Stimulated activated CD8-positive, alpha-beta memory T cell treated with anti-CD3 and anti-CD28 coated beads, Interleukin-15, amount 100 ng/mL, for 24 hours (primary cell): ENCODE results near the gene SINHCAF.
"Not testable (repeated sequence)": the region's sequence is repeated elsewhere in the genome, so short reads cannot be mapped to it uniquely, and the experiment has no call there.

Source experiments
- DNase-seq: peaks from one replicate; pipeline ENCODE4 v3.0.0-alpha.2; 2020; ENCODE audit warnings: low read depth

SINHCAF gene, protein sequence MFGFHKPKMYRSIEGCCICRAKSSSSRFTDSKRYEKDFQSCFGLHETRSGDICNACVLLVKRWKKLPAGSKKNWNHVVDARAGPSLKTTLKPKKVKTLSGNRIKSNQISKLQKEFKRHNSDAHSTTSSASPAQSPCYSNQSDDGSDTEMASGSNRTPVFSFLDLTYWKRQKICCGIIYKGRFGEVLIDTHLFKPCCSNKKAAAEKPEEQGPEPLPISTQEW

GRCh38 chr12:31325877-31326631 lies at the start of gene SINHCAF:
Gene SINHCAF, minus strand, starts transcription at chr12:31326150. Its CDS starts 27,946 bp downstream, at chr12:31298204.
- peak; percentile 98 for DNase-seq

DNA sequence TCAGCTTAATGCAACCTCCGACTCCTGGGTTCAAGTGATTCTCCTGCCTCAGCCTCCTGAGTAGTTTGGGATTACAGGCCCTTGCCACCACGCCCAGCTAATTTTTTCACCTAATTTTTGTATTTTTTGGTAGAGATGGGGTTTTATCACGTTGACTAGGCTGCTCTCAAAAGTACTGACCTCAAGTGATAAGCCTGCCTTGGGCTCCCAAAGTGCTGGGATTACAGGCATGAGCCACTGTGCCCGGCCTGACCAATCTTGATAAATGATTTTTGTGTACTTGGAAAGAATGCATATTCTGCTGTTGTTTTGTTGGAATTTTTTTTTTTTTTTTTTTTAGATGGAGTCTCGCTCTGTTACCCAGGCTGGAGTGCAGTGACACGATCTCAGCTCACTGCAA lies 49.5 kb upstream of the SINHCAF start:
- not testable (repeated sequence) for DNase-seq

- no peak for DNase-seq
These were observed 45.3 kb upstream of the SINHCAF start for GRCh38 chr12:31371256-31371620.

- DNase-seq: no peak
These were observed 44.7 kb upstream of the SINHCAF start for GRCh38 chr12:31370531-31371255.

GRCh38 chr12:31369712-31370521 lies 44.0 kb upstream of the SINHCAF start:
- DNase-seq: no peak

GRCh38 chr12:31368666-31369361 lies 42.9 kb upstream of the SINHCAF start:
- no peak for DNase-seq

- DNase-seq: no peak
These were observed 40.2 kb upstream of the SINHCAF start for GRCh38 chr12:31366104-31366621.

DNA sequence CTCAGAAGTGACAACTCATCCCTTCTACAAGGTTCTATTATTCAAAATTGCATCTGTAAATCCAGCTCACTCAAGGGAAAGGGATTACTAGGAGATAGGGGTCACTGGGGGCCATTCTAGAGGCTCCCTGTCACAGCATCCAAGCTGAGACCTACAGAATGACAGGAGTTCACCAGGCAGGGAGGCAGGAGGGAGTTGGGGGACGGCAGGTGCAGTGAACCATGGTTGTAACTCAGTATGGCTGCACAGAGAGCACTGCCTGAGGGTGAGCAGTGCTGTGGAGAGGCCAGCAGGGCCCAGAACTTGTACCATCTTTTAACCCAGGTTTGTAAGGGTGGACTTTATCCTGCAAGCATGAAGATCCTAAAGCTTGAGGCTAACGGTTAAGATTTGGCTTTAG lies 37.9 kb upstream of the SINHCAF start:
- DNase-seq: no peak

DNA sequence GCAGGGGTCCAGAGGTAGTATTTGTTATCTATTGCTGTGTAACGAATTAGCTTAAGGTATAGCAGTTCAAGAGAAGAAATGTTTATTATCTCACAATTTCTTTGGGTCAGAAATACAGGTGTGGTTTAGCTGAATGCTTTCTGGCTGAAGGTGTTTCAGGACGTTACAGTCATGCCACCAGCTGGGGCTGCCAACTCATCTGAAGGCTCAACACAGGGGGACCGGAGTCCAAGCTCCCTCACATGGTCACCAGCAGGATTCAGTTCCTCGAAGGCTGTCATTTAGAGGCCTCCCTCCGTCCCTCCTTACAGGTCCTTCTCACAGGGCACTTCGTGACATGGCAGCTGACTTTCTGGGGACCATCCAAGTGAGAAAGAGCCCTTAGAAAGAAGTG lies 37.5 kb upstream of the SINHCAF start:
- DNase-seq: no peak

DNA sequence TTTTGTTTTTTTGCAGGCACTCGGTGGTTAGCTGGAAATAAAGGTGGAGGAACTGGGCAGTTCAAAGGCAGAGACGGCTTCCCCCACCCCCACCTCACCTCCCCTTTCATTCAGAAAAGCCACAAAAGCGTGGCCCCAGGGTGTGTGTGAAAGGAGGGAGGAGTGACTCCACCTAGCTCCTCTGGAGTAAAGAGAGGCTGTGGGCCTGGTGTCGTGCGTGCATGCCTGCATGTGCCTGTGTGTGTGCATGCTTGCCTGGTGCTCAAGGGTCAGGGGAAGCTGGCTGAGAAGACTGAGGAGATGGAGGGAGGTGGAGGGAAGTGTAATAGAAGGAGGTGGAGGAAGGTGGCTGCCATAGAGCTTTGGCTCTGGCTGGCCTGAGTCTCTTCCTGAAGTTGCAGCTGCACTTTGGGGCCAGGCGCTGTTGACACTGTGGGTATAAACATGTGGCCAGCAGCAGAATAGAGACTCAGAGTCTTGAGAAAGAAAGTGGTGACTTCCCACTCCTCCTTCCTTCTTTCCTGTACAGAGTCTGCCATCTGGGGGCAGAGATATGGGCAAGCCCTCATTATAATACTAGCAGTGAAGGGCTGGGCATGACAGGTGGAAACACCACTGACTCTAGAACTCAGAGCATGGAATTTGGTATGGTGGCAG lies 36.9 kb upstream of the SINHCAF start:
- DNase-seq: no peak

DNA sequence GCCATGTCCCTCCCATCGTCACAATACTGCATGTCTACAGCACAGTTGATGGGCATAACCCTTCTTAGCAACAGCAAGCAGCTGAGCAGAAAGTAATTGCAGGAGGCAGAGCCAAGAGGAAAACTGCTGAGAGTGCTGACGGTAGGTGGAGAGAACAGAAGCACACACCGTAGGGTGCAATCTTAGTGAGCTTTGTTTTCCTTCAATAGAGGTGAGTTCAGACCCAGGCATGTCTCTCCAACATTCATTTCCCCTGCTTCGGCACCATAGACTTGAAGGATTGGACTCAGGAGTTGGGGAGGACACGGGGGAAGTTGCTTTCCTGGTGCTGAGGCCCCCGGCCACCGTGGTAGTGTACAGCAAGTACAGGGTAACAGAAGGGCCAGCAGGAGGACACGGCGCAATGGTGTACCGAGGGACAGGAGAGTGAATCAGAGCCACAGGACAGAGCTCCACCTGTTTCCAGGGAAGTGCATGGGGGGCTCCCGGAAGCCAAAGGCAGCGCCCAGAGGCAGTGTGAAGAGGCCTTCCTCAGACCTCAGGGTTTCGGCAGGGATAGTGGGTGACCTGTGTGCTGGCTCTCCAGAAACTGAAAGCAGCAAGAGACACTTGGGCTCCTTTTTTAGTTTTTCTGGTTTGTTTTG lies 36.3 kb upstream of the SINHCAF start:
- DNase-seq: no peak

- DNase-seq: no peak
These were observed 35.8 kb upstream of the SINHCAF start for GRCh38 chr12:31361730-31362114.

DNA sequence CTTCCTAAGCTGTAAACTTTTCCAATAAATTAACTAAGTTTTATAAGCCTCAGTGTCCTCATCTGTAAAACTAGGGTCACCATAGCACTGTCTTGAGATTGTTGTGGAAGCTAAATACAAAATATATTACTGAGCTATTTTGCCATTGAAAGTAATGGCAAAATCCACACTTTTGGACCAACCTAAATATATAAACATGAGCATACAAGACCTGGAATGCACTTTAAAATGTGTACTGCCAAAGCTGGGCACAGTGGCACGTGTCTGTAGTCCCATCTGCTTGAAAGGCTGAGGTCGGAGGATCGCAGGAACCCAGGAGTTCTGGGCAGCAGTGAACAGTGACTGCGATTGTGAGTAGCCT lies 29.8 kb upstream of the SINHCAF start:
- DNase-seq: no peak

DNA sequence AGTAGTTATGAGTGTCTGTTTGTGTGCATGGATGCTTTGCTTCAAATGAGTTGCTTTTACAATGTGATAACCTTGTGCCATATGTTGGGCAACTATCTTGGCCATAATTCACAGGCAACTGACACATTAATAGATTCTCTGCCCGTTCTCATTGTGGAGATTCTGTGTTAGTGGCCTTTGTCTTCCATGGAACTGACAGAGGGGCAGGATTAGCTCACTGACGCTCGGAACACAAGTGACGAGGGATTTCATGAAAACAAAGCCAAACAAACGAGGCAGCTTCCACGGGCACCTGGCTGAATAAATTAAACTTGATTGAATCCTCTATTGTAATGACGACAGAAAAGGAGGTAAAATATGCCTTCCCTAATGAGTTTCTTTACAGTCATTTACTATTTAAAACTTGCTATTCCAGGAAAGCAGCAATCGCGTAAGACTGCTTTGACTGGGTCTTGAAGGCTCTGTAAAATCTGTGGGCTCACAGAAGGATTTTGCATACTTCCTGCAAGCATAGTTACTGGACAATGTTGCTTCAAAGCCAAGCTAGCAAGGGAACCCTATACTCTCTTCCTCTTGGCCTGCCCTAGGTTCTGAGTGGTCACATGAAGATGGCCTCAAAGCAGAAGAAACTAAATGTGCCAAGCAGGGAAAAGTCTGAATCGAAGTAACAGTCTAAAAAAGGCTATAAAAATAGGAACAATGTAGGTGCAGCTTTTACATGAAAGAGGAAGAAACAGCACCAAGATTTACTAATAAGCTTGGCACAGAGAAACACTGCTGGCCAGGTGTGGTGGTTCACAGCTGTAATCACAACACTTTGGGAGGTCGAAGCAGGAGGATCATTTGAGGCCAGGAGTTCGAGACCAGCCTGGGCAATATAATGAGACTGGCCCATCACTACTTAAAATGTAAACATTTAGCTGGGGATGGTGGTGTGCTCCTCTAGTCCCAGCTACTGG lies 28.1 kb upstream of the SINHCAF start:
- DNase-seq: no peak

GRCh38 chr12:31346267-31346666 lies 20.3 kb upstream of the SINHCAF start:
- DNase-seq: no peak

DNA sequence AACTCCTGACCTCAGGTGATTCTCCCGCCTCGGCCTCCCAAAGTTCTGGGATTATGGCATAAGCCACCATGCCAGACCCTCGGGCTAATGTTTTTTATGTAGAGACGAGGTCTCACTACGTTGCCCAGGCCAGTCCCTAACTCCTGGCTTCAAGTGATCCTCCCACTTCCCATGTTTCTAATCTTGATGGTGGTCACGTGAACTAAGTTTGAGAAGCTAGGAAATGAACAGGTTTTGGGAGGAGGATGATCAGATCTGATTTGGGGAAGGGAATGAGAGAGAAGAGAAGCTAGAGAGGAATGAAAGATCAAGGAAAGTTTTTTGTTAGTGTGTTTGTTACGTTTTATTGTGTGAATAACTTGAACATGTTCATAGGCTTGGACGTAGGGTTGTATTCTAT lies 17.2 kb upstream of the SINHCAF start:
- no peak for DNase-seq

- DNase-seq: no peak
These were observed 16.3 kb upstream of the SINHCAF start for GRCh38 chr12:31342286-31342685.

DNA sequence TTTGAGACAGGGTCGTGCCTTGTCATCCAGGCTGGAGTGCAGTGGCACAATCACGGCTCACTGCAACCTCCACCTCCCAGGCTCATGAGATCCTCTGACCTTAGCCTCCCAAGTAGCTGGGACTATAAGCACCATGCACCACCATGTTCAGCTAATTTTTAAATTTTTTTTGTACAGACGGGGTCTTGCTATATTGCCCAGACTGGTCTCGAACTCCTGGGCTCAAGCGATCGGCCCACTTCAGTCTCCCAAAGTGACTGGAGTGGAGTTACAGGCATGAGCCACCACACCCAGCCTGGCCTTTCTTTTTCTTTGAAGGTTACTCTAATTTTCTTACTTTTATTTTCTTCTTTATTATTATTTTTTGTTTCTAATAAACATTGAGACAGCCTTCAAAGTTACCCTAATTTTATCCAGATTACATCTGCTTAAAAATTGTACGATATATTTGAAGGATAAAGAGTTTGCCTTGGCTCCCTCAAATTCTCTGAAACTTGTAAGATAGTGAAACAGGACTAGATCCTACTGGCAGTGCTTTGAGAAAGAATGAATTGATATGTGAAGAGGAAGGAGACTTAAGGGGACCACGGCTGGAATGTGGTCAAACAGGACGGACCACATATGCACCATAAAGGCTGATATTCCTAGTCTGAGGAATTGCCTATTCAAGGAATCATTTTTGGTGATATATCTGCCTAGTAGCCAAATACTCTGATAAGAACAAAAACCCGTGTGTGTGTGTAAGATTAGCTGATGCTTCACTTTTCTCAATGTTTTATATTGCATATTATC lies 14.1 kb upstream of the SINHCAF start:
- no peak for DNase-seq

DNA sequence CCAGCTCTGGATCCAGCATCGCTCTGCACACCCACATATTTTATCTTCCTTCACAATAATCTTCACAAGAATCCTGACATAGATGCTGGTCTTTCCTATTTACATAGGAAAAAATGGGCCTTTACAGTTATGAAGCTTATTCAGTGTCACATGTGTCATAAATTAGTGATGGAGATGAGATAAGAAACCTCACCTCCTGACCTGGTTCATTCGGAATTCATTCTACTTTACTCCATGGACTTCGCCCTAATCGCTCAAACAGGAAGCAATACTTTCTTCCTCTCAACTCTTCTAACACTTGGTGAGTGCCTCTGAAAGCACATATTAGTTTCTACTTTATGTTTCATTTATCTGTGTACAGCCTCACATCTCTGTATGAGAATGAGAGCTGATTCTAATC lies 12.0 kb upstream of the SINHCAF start:
- DNase-seq: no peak
